Upper lobe of left lung (tissue), 4 donors: Measurements from ENCODE around the gene SGMS1.

Source experiments
- CTCF ChIP-seq, 6 experiments: fragments of 450-650 bp in 4 of 6; fragments of 200-600 bp in 2 of 6; sonication (generic) in 2 of 6; IDR thresholded peaks; one replicate each; pipeline ENCODE4 v1.5.1; 2016 to 2019; ENCODE audit warnings: antibody characterized with exemption in 6 of 6
- POLR2A ChIP-seq, 4 donors: fragments of 450-650 bp; IDR thresholded peaks; one replicate each; pipeline ENCODE4 v1.5.1; 2016 to 2017; ENCODE audit warnings: antibody characterized with exemption in 4 of 4, mild to moderate bottlenecking in 2 of 4
- POLR2AphosphoS5 ChIP-seq, 2 donors: sonication (generic); formaldehyde crosslinking; IDR thresholded peaks; one replicate each; pipeline ENCODE4 v1.5.1; 2017; ENCODE audit warnings: antibody characterized with exemption in 2 of 2

- no peak for TF ChIP-seq CTCF (IDR thresholded peaks at IDR 0.05)
- TF ChIP-seq POLR2AphosphoS5 (IDR thresholded peaks at IDR 0.05): no peak
- no peak for TF ChIP-seq POLR2A (IDR thresholded peaks at IDR 0.05)
Measured at GRCh38 chr10:50260791-50261281, 362.9 kb downstream of the SGMS1 start.
